Activated CD8-positive, alpha-beta T cell treated with anti-CD3 and anti-CD28 coated beads, Interleukin-2, amount 10 ng/mL, durations not matched to agents 7 days and 5 days (primary cell): ENCODE data around the gene LRMDA. TPM values are rescaled to one million over a fixed set of nuclear protein-coding genes. Genes with fewer than 3 reads are reported as not detected.

Experiments
- ATAC-seq: fragments of 150-1000 bp; cut with Tn5 transposase; one replicate; pipeline ENCODE4 v1.10.0; 2021; ENCODE audit warnings: moderate library complexity
- CTCF ChIA-PET: fragments of 350-600 bp; sonication (Branson Sonifier 250); formaldehyde crosslinking; loops from one replicate; lab custom pipeline; 2021; ENCODE audit warnings: antibody characterized with exemption; lab: Charles Lee
- POLR2A ChIA-PET: fragments of 350-600 bp; sonication (Branson Sonifier 250); formaldehyde crosslinking; loops from one replicate; lab custom pipeline; 2021; ENCODE audit warnings: antibody characterized with exemption; lab: Charles Lee
- DNase-seq: peaks from one replicate; pipeline ENCODE4 v3.0.0-alpha.2; 2020
- H3K27ac Mint-ChIP-seq: one replicate; pipeline ENCODE4 v1.8.0; 2021; ENCODE audit warnings: mild to moderate bottlenecking, mixed read lengths
- H3K27me3 Mint-ChIP-seq: one replicate; pipeline ENCODE4 v1.8.0; 2021; ENCODE audit warnings: low read depth, mixed read lengths
- H3K36me3 Mint-ChIP-seq: one replicate; pipeline ENCODE4 v1.8.0; 2021; ENCODE audit warnings: low read depth, mixed read lengths
- H3K4me1 Mint-ChIP-seq: one replicate; pipeline ENCODE4 v1.8.0; 2021; ENCODE audit warnings: low read depth, mixed read lengths
- H3K4me3 Mint-ChIP-seq: one replicate; pipeline ENCODE4 v1.8.0; 2021; ENCODE audit warnings: mild to moderate bottlenecking, mixed read lengths
- H3K9me3 Mint-ChIP-seq: one replicate; pipeline ENCODE4 v1.8.0; 2022; ENCODE audit warnings: mixed read lengths; ENCODE audit not compliant: insufficient read depth
- total RNA-seq, 2 experiments: library from RNA; stranded (reverse); gene quantifications; one replicate each; pipeline ENCODE4 v1.2.3, GENCODE V29; 2021

LRMDA gene
- total RNA-seq, 2 experiments from 2014 or later = not detected

- Mint-ChIP-seq H3K9me3 (no peaks in the 10 kb centered on the region), H3K4me3 (no peak overlapping the region), H3K27ac (no peak overlapping the region), H3K27me3 (no peaks in the 10 kb centered on the region), H3K36me3 (peaks cover 5% of the 10 kb centered on the region), H3K4me1 (peaks cover 14% of the 10 kb centered on the region)
- CTCF ChIA-PET = no interaction called here
- POLR2A ChIA-PET = no interaction called here
- no peak for DNase-seq
- no peak for ATAC-seq
These were observed 342.7 kb downstream of the LRMDA start for GRCh38 chr10:75773813-75774782.

GRCh38 chr10:75774783-75775490 is 343.5 kb downstream of the LRMDA start:
- ChIA-PET POLR2A (no interaction called here), CTCF (no interaction called here)
- peaks cover 2% of the 10 kb centered on the region for H3K27me3 Mint-ChIP-seq
- no peak for ATAC-seq
- DNase-seq = no peak
- no peak overlapping the region for H3K4me3 Mint-ChIP-seq
- H3K4me1 Mint-ChIP-seq = peaks cover 14% of the 10 kb centered on the region
- H3K9me3 Mint-ChIP-seq = no peaks in the 10 kb centered on the region
- H3K27ac Mint-ChIP-seq = no peak overlapping the region
- peaks cover 5% of the 10 kb centered on the region for H3K36me3 Mint-ChIP-seq

- Mint-ChIP-seq H3K4me3 (no peak overlapping the region), H3K36me3 (no peaks in the 10 kb centered on the region)
These were observed 345.5 kb downstream of the LRMDA start for GRCh38 chr10:75776738-75777504.

DNA sequence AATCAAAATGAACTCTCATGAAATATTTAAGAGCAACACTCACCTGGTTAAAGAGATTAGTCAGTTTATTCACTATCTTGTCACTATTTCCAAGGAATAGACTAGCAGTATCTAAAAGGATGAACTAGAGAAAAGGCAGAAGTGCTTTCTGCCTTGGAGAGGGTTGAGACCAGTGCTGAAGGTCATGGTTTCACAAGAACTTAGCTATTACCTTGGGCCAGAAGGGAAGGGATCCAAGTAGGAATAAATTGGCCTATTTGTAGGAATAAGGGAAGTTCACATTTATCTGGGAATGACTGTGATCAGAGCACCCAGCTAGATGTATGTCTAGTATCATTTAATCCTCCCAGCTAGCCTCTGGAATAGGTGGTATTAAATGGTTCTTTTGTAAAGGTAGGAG is 347.2 kb downstream of the LRMDA start:
- Mint-ChIP-seq H3K36me3 (no peaks in the 10 kb centered on the region), H3K4me3 (no peak overlapping the region), H3K4me1 (no peaks in the 10 kb centered on the region), H3K27me3 (peaks cover 9% of the 10 kb centered on the region), H3K9me3 (no peaks in the 10 kb centered on the region), H3K27ac (no peak overlapping the region)
- no peak for DNase-seq
- no peak for ATAC-seq
- CTCF ChIA-PET = no interaction called here
- POLR2A ChIA-PET = no interaction called here

More at GRCh38 chr10:75776738-75777504, 345.5 kb downstream of the LRMDA start:
- H3K9me3 Mint-ChIP-seq = no peaks in the 10 kb centered on the region
- no peak overlapping the region for H3K27ac Mint-ChIP-seq
- ChIA-PET CTCF (no interaction called here), POLR2A (no interaction called here)
- H3K4me1 Mint-ChIP-seq = peaks cover 8% of the 10 kb centered on the region
- no peak for ATAC-seq
- peaks cover 5% of the 10 kb centered on the region for H3K27me3 Mint-ChIP-seq
- DNase-seq = no peak

DNA sequence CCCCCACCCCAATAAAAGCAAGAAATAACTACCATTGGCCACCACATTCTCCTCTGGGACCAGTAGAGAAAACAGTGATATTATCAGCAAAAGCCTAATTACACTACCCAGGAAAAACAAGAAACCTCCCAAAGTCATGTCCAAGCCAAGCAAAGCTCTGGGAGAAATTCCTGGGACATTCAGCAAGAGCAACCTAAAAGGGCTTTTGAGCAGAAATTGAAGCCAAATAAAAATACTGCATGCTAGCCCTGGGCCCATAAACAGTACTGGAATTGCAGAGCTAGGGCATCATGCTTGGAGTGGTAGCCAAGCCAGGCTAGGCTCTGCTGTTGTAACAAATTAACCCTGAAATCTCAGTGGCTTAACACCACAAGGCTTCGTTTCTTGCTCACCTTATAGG is 347.9 kb downstream of the LRMDA start:
- ATAC-seq (no peak), DNase-seq (no peak)
- Mint-ChIP-seq H3K36me3 (no peaks in the 10 kb centered on the region), H3K4me3 (no peak overlapping the region), H3K27me3 (peaks cover 9% of the 10 kb centered on the region), H3K27ac (no peak overlapping the region), H3K4me1 (no peaks in the 10 kb centered on the region), H3K9me3 (no peaks in the 10 kb centered on the region)
- ChIA-PET POLR2A (no interaction called here), CTCF (no interaction called here)

DNA sequence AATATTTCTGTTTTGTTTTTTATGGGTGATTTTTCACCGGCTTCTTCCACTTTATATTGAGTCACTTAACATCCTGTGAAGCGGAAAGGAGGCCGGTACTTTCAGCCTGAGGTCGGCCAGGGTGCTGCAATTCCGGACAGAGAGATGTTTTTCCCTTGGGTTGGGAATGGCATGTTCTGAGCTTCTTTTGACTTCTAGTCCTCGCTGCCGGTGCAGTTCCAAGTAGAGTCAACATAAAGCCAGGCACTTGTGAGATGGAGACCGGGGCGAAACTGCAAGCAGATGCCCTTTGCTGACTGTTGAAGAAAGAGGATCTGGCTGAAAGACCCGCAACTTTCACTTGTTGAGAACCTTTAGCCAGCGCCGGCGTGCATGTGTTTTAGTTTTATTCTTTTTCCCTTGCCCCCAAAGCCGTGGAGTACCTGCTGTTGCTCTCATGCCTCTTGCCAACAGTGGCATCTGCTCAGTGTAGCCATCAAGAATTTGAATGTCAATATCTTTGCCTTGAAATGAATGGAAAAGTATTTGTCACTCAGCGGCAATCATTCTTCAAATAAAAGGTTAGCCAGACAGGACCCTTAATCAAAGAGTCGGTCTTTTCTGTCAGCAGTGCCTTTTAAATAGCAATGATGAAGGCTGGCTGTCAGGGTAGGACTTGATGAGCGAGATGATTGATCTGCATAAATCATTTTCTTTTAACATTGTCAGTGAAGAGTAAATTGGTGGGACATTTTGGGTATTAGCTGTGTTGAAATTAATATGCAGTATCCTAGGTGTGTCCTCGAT is 351.2 kb downstream of the LRMDA start:
- POLR2A ChIA-PET = no interaction called here
- CTCF ChIA-PET = no interaction called here
- Mint-ChIP-seq H3K4me3 (no peak overlapping the region), H3K36me3 (no peaks in the 10 kb centered on the region), H3K27me3 (peaks cover 9% of the 10 kb centered on the region), H3K9me3 (no peaks in the 10 kb centered on the region), H3K4me1 (no peaks in the 10 kb centered on the region), H3K27ac (no peak overlapping the region)
- DNase-seq (no peak), ATAC-seq (no peak)

DNA sequence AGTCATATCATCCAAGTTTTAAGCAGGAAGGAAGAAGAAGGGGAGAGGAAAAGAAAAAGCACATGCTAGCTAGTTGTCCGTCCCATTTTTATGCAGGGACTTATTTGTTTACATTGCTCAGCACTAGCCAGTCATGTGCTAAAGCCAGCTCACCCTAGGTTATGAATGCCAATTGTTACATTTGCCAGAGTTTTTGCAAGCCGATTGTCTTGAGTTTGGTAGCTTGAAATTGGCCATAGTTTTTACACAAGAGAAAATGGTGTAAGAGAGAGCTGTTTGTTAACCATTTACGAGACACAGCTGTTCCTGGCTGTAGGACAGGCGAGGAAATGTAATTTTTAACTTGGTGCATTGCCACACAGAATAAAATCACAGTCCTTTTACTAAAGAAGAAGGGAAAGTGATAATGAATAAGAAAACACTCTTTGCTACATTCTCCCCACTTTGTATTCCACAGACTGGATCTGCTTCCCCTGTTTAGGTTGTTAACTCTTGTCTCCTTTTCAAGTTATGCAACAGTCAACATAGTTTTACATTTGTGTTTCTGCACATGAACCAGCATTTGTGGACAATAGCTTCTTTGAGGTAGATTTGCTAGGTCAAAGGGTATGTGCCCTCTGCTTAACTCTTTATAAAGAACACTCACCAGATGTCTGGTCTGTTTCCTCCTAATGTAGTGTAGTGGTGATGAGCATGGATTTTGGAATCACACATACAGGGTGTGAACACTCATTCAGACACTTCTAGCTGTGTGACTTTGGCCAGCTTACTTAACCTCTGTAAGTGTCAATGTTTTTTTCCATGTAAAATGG is 357.2 kb downstream of the LRMDA start:
- ATAC-seq (no peak), DNase-seq (no peak)
- ChIA-PET CTCF (no interaction called here), POLR2A (no interaction called here)
- Mint-ChIP-seq H3K27me3 (no peaks in the 10 kb centered on the region), H3K9me3 (no peaks in the 10 kb centered on the region), H3K36me3 (no peaks in the 10 kb centered on the region), H3K4me3 (no peak overlapping the region), H3K27ac (no peak overlapping the region), H3K4me1 (no peaks in the 10 kb centered on the region)

GRCh38 chr10:75793848-75794247 is 362.4 kb downstream of the LRMDA start:
- no peak for DNase-seq
- Mint-ChIP-seq H3K9me3 (no peaks in the 10 kb centered on the region), H3K27me3 (peaks cover 3% of the 10 kb centered on the region), H3K4me3 (no peak overlapping the region), H3K36me3 (no peaks in the 10 kb centered on the region), H3K27ac (no peak overlapping the region), H3K4me1 (no peaks in the 10 kb centered on the region)
- ATAC-seq = no peak
- ChIA-PET CTCF (no interaction called here), POLR2A (no interaction called here)

GRCh38 chr10:75801121-75801520 is 369.7 kb downstream of the LRMDA start:
- no peak for ATAC-seq
- no peaks in the 10 kb centered on the region for H3K4me1 Mint-ChIP-seq
- CTCF ChIA-PET = no interaction called here
- POLR2A ChIA-PET = no interaction called here
- DNase-seq = no peak
- peaks cover 3% of the 10 kb centered on the region for H3K27me3 Mint-ChIP-seq
- no peak overlapping the region for H3K27ac Mint-ChIP-seq
- no peak overlapping the region for H3K4me3 Mint-ChIP-seq
- no peaks in the 10 kb centered on the region for H3K9me3 Mint-ChIP-seq
- no peaks in the 10 kb centered on the region for H3K36me3 Mint-ChIP-seq

- Mint-ChIP-seq H3K27me3 (peaks cover 3% of the 10 kb centered on the region), H3K27ac (no peak overlapping the region), H3K9me3 (no peaks in the 10 kb centered on the region), H3K36me3 (no peaks in the 10 kb centered on the region), H3K4me3 (no peak overlapping the region), H3K4me1 (no peaks in the 10 kb centered on the region)
- ATAC-seq = no peak
- POLR2A ChIA-PET = no interaction called here
- CTCF ChIA-PET = no interaction called here
- no peak for DNase-seq
These were observed 370.2 kb downstream of the LRMDA start for GRCh38 chr10:75801661-75802060.

GRCh38 chr10:75803121-75803520 is 371.7 kb downstream of the LRMDA start:
- no peaks in the 10 kb centered on the region for H3K36me3 Mint-ChIP-seq
- H3K4me3 Mint-ChIP-seq = no peak overlapping the region
- DNase-seq = no peak
- CTCF ChIA-PET = no interaction called here
- H3K4me1 Mint-ChIP-seq = no peaks in the 10 kb centered on the region
- H3K27ac Mint-ChIP-seq = no peak overlapping the region
- no peak for ATAC-seq
- H3K9me3 Mint-ChIP-seq = no peaks in the 10 kb centered on the region
- POLR2A ChIA-PET = no interaction called here
- H3K27me3 Mint-ChIP-seq = peaks cover 3% of the 10 kb centered on the region
